ENCODE data around the gene B3GNT9.
"Not testable (repeated sequence)": the region's sequence is repeated elsewhere in the genome, so short reads cannot be mapped to it uniquely, and the experiment has no call there.

B3GNT9 gene

DNA sequence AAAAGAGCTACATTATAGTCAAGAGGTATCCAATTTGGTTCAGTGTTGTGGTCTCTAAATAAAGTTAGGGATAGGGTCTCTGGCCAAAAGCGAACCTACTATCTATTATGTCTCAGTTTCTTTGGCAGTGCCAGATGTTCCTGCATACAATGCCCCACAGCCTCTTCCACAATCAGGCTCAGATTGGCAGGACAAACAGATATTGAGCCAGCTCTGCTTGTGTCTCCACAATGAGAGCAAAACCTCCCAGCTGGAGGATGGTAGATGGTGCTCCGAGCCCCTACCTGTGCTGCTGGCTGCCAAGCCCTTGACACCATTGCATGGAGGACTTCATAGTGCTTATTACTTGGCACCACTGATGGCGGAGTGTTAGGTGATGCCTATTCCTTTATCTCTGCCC lies 21.4 kb downstream of the B3GNT9 start:
- no peak overlapping the region for H3K27ac ChIP-seq (ENCODE audit: low read depth, low read length)
- no peak overlapping the region for H3K23ac ChIP-seq (ENCODE audit: low read length)
- H2BK5ac ChIP-seq (ENCODE audit: low read depth, low read length, poor library complexity), result no peak overlapping the region
- no peak overlapping the region for H3K4me3 ChIP-seq (ENCODE audit: low read depth, low read length)
- peaks cover 17 to 26% of the 10 kb centered on the region in 2 experiments for H3K36me3 ChIP-seq (ENCODE audit: control insufficient read depth in 1 of 2, insufficient read depth in 2 of 2, low read length in 2 of 2)
- no peak overlapping the region for H2AK5ac ChIP-seq (ENCODE audit: low read length)
- no peaks in the 10 kb centered on the region for H3K9me3 ChIP-seq (ENCODE audit: insufficient read depth, low read depth, low read length)
- no peak overlapping the region for H3K9ac ChIP-seq (ENCODE audit: low read length)
- no peaks in the 10 kb centered on the region for H3K79me1 ChIP-seq (ENCODE audit: low read length)
- no peak overlapping the region for H4K8ac ChIP-seq (ENCODE audit: low read depth, low read length)
- WGBS (ENCODE audit: extremely low coverage, insufficient coverage, insufficient read length), result no CpG with 5 or more reads among the region's 3 CpGs
- no peak overlapping the region for H2AFZ ChIP-seq (ENCODE audit: insufficient read depth, low read length, poor library complexity)
- H3K4me2 ChIP-seq (ENCODE audit: low read length), result no peak overlapping the region
- no peaks in the 10 kb centered on the region for H3K4me1 ChIP-seq (ENCODE audit: control insufficient read depth in 1 of 2, insufficient read depth in 2 of 2, low read length in 2 of 2)
- no peak overlapping the region for H3K18ac ChIP-seq (ENCODE audit: low read length)
- H3K4ac ChIP-seq (ENCODE audit: low read depth, low read length), result no peak overlapping the region
- H4K12ac ChIP-seq (ENCODE audit: low read depth, low read length), result no peak overlapping the region
- no peak overlapping the region for H2BK12ac ChIP-seq (ENCODE audit: low read length)
- H3K27me3 ChIP-seq (ENCODE audit: insufficient read depth, low read length), result no peaks in the 10 kb centered on the region
- no peak for DNase-seq
- H3K79me2 ChIP-seq (ENCODE audit: control insufficient read depth, insufficient read depth, low read length, poor library complexity), result no peaks in the 10 kb centered on the region
- no peak overlapping the region for H3K14ac ChIP-seq (ENCODE audit: low read length)
- no peak overlapping the region for H2BK120ac ChIP-seq (ENCODE audit: insufficient read depth, low read length, poor library complexity)
- H4K91ac ChIP-seq (ENCODE audit: low read depth, low read length), result no peak overlapping the region

- Histone ChIP-seq H3K18ac (ENCODE audit: low read length) (no peak overlapping the region), H3K4me2 (ENCODE audit: low read length) (no peak overlapping the region), H2AFZ (ENCODE audit: insufficient read depth, low read length, poor library complexity) (no peak overlapping the region), H3K9me3 (ENCODE audit: insufficient read depth, low read depth, low read length) (no peaks in the 10 kb centered on the region), H3K79me1 (ENCODE audit: low read length) (no peaks in the 10 kb centered on the region), H4K12ac (ENCODE audit: low read depth, low read length) (no peak overlapping the region), H2BK120ac (ENCODE audit: insufficient read depth, low read length, poor library complexity) (no peak overlapping the region), H3K23ac (ENCODE audit: low read length) (no peak overlapping the region), H3K4ac (ENCODE audit: low read depth, low read length) (no peak overlapping the region), H3K27ac (ENCODE audit: low read depth, low read length) (no peak overlapping the region), H2BK12ac (ENCODE audit: low read length) (no peak overlapping the region), H2BK5ac (ENCODE audit: low read depth, low read length, poor library complexity) (no peak overlapping the region), H3K4me1 (ENCODE audit: control insufficient read depth in 1 of 2, insufficient read depth in 2 of 2, low read length in 2 of 2) (no peaks in the 10 kb centered on the region), H4K8ac (ENCODE audit: low read depth, low read length) (no peak overlapping the region), H2AK5ac (ENCODE audit: low read length) (no peak overlapping the region), H3K79me2 (ENCODE audit: control insufficient read depth, insufficient read depth, low read length, poor library complexity) (no peaks in the 10 kb centered on the region), H3K36me3 (ENCODE audit: control insufficient read depth in 1 of 2, insufficient read depth in 2 of 2, low read length in 2 of 2) (peaks cover 13 to 23% of the 10 kb centered on the region in 2 experiments), H3K9ac (ENCODE audit: low read length) (no peak overlapping the region), H4K91ac (ENCODE audit: low read depth, low read length) (no peak overlapping the region), H3K14ac (ENCODE audit: low read length) (no peak overlapping the region), H3K27me3 (ENCODE audit: insufficient read depth, low read length) (no peaks in the 10 kb centered on the region), H3K4me3 (ENCODE audit: low read depth, low read length) (no peak overlapping the region)
- WGBS (ENCODE audit: extremely low coverage, insufficient coverage, insufficient read length), result no CpG with 5 or more reads among the region's 3 CpGs
- DNase-seq, result no peak
Observed at GRCh38 chr16:67128887-67129286, 21.9 kb downstream of the B3GNT9 start.

DNA sequence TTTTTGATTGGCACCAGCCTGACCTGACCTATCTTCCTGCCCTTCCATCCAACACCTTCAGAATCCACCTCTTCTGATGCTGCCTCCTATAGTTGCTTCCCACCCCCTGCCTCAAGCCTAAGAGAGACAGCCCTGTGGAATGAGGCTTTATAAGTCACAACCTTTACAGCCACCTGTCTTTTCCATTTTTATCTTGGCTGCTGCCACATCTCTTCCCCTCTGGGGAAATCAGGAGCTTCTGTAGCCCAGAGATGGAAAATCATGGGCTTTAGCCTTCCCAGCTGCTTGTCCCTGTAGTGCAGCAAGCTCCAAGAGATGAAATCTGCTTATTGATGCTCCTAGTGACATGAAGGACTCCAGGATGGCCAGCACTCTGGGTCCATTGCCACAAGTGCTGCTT lies 22.4 kb downstream of the B3GNT9 start:
- Histone ChIP-seq H3K4ac (ENCODE audit: low read depth, low read length) (no peak overlapping the region), H3K4me1 (ENCODE audit: control insufficient read depth in 1 of 2, insufficient read depth in 2 of 2, low read length in 2 of 2) (no peaks in the 10 kb centered on the region), H3K4me2 (ENCODE audit: low read length) (no peak overlapping the region), H3K27me3 (ENCODE audit: insufficient read depth, low read length) (no peaks in the 10 kb centered on the region), H3K14ac (ENCODE audit: low read length) (no peak overlapping the region), H3K18ac (ENCODE audit: low read length) (no peak overlapping the region), H2BK12ac (ENCODE audit: low read length) (no peak overlapping the region), H3K27ac (ENCODE audit: low read depth, low read length) (no peak overlapping the region), H3K79me1 (ENCODE audit: low read length) (no peaks in the 10 kb centered on the region), H2AFZ (ENCODE audit: insufficient read depth, low read length, poor library complexity) (no peak overlapping the region), H4K8ac (ENCODE audit: low read depth, low read length) (no peak overlapping the region), H3K36me3 (ENCODE audit: control insufficient read depth in 1 of 2, insufficient read depth in 2 of 2, low read length in 2 of 2) (peaks cover 14 to 22% of the 10 kb centered on the region in 2 experiments), H2BK120ac (ENCODE audit: insufficient read depth, low read length, poor library complexity) (no peak overlapping the region), H2BK5ac (ENCODE audit: low read depth, low read length, poor library complexity) (no peak overlapping the region), H3K79me2 (ENCODE audit: control insufficient read depth, insufficient read depth, low read length, poor library complexity) (no peaks in the 10 kb centered on the region), H4K91ac (ENCODE audit: low read depth, low read length) (no peak overlapping the region), H3K9ac (ENCODE audit: low read length) (no peak overlapping the region), H2AK5ac (ENCODE audit: low read length) (no peak overlapping the region), H3K23ac (ENCODE audit: low read length) (no peak overlapping the region), H3K4me3 (ENCODE audit: low read depth, low read length) (no peak overlapping the region), H4K12ac (ENCODE audit: low read depth, low read length) (no peak overlapping the region), H3K9me3 (ENCODE audit: insufficient read depth, low read depth, low read length) (no peaks in the 10 kb centered on the region)
- no peak for DNase-seq

GRCh38 chr16:67122799-67123198 lies 28.0 kb downstream of the B3GNT9 start:
- not testable (repeated sequence) for H3K79me1 ChIP-seq (ENCODE audit: low read length); H2BK5ac ChIP-seq (ENCODE audit: low read depth, low read length, poor library complexity); H3K4ac ChIP-seq (ENCODE audit: low read depth, low read length); H4K12ac ChIP-seq (ENCODE audit: low read depth, low read length); H3K14ac ChIP-seq (ENCODE audit: low read length); H3K79me2 ChIP-seq (ENCODE audit: control insufficient read depth, insufficient read depth, low read length, poor library complexity); H2AK5ac ChIP-seq (ENCODE audit: low read length); H3K4me3 ChIP-seq (ENCODE audit: low read depth, low read length); H3K23ac ChIP-seq (ENCODE audit: low read length); H3K4me2 ChIP-seq (ENCODE audit: low read length); H2BK120ac ChIP-seq (ENCODE audit: insufficient read depth, low read length, poor library complexity); H2AFZ ChIP-seq (ENCODE audit: insufficient read depth, low read length, poor library complexity); H3K27me3 ChIP-seq (ENCODE audit: insufficient read depth, low read length); H4K91ac ChIP-seq (ENCODE audit: low read depth, low read length); H4K8ac ChIP-seq (ENCODE audit: low read depth, low read length); H3K18ac ChIP-seq (ENCODE audit: low read length); H3K9ac ChIP-seq (ENCODE audit: low read length); H3K4me1 ChIP-seq (ENCODE audit: control insufficient read depth in 1 of 2, insufficient read depth in 2 of 2, low read length in 2 of 2); H2BK12ac ChIP-seq (ENCODE audit: low read length); H3K9me3 ChIP-seq (ENCODE audit: insufficient read depth, low read depth, low read length); H3K27ac ChIP-seq (ENCODE audit: low read depth, low read length); DNase-seq
- no CpG with 5 or more reads among the region's 5 CpGs for WGBS (ENCODE audit: extremely low coverage, insufficient coverage, insufficient read length)
- peaks cover 22 to 23% of the 10 kb centered on the region in 2 experiments for H3K36me3 ChIP-seq (ENCODE audit: control insufficient read depth in 1 of 2, insufficient read depth in 2 of 2, low read length in 2 of 2)
